Erythroblast (primary cell): ENCODE measurements around the gene CNTFR.

Experiments used
- GATA1 ChIP-seq: IDR thresholded peaks from 2 replicates; pipeline ENCODE4 v1.6.1; 2011; ENCODE audit warnings: low read depth, mild to moderate bottlenecking, control low read depth, low read length, moderate library complexity
- POLR2A ChIP-seq: IDR thresholded peaks from 2 replicates; pipeline ENCODE4 v1.6.1; 2011; ENCODE audit warnings: mild to moderate bottlenecking, low read length

- TF ChIP-seq POLR2A (no peak), GATA1 (no peak)
Observed at GRCh38 chr9:34519321-34520020, 70.1 kb downstream of the CNTFR start.
